ENCODE data around the gene RGS12.

Gene RGS12

GRCh38 chr4:3253808-3254207 lies 39.0 kb upstream of the RGS12 start:
- no peak for DNase-seq

GRCh38 chr4:3254302-3255131 lies 38.3 kb upstream of the RGS12 start:
- no peak for DNase-seq

- no peak for DNase-seq
These were observed 37.1 kb upstream of the RGS12 start for GRCh38 chr4:3255611-3256186.

- DNase-seq = no peak
These were observed 36.4 kb upstream of the RGS12 start for GRCh38 chr4:3256230-3257102.

- no peak for DNase-seq
These were observed 35.7 kb upstream of the RGS12 start for GRCh38 chr4:3257103-3257555.

- DNase-seq = peak; percentile 36
These were observed 35.0 kb upstream of the RGS12 start for GRCh38 chr4:3257556-3258482.

GRCh38 chr4:3261411-3262207 lies 31.2 kb upstream of the RGS12 start:
- DNase-seq = no peak

GRCh38 chr4:3262208-3263052 lies 30.4 kb upstream of the RGS12 start:
- DNase-seq = no peak

- no peak for DNase-seq
These were observed 29.6 kb upstream of the RGS12 start for GRCh38 chr4:3263053-3263875.

GRCh38 chr4:3263876-3264193 lies 29.0 kb upstream of the RGS12 start:
- DNase-seq = no peak

GRCh38 chr4:3266076-3266475 lies 26.7 kb upstream of the RGS12 start:
- DNase-seq = no peak

GRCh38 chr4:3267576-3268394 lies 25.0 kb upstream of the RGS12 start:
- no peak for DNase-seq

- DNase-seq = no peak
These were observed 24.3 kb upstream of the RGS12 start for GRCh38 chr4:3268395-3269104.

- no peak for DNase-seq
These were observed 23.5 kb upstream of the RGS12 start for GRCh38 chr4:3269105-3269927.

GRCh38 chr4:3269991-3270611 lies 22.7 kb upstream of the RGS12 start:
- DNase-seq = no peak

- no peak for DNase-seq
These were observed 21.7 kb upstream of the RGS12 start for GRCh38 chr4:3271131-3271530.

- no peak for DNase-seq
These were observed 15.8 kb upstream of the RGS12 start for GRCh38 chr4:3276986-3277385.

All from stimulated activated CD4-positive, alpha-beta T cell treated with anti-CD3 and anti-CD28 coated beads, Interleukin-1b, Interleukin-23, amount 100 ng/mL, for 48 hours (primary cell).